PC-3 (cell line): ENCODE data around the gene RUFY3. TPM values are rescaled to one million over a fixed set of nuclear protein-coding genes. Genes with fewer than 3 reads are reported as not detected.

Experiments
- ATAC-seq: fragments of 200-7000 bp; cut with Tn5 transposase; 2 replicates; pipeline ENCODE4 v1.9.1; 2020; ENCODE audit warnings: mild to moderate bottlenecking, moderate library complexity
- Bru-seq: library from RNA; stranded (reverse); fragments of 400-500 nt; gene quantifications from one replicate; lab custom pipeline; 2021; lab: Mats Ljungman, UMichigan
- BruChase-seq, 2 experiments: library from RNA; stranded (reverse); fragments of 400-500 nt; gene quantifications; one replicate each; lab custom pipeline; 2021; lab: Mats Ljungman, UMichigan
- BruUV-seq: library from RNA; stranded (reverse); fragments of 400-500 nt; replicated peaks from 2 replicates; lab custom pipeline; 2021; lab: Mats Ljungman, UMichigan
- CTCF ChIA-PET: fragments of 300-600 bp; sonication (Branson Sonifier 250); formaldehyde crosslinking; loops from one replicate; lab custom pipeline; 2022; ENCODE audit warnings: antibody characterized with exemption; lab: Charles Lee
- POLR2A ChIA-PET: fragments of 300-600 bp; sonication (Branson Sonifier 250); formaldehyde crosslinking; loops from one replicate; lab custom pipeline; 2022; ENCODE audit warnings: antibody characterized with exemption; ENCODE audit not compliant: unreplicated experiment; lab: Charles Lee
- DNase-seq: peaks from one replicate; pipeline ENCODE4 v3.0.0-alpha.2; 2015
- H2AFZ ChIP-seq: fragments of 300-600 bp; sonication (generic); 2 replicates; pipeline ENCODE4 v1.6.0; 2016; ENCODE audit warnings: antibody characterized with exemption, low read length
- H3F3A ChIP-seq: fragments of 300-600 bp; sonication (generic); one replicate; pipeline ENCODE4 v1.6.0; 2017; ENCODE audit warnings: antibody characterized with exemption, low read length, control low read depth, mild to moderate bottlenecking; ENCODE audit not compliant: unreplicated experiment
- H3K27ac ChIP-seq: fragments of 300-600 bp; sonication (generic); 2 replicates; pipeline ENCODE4 v1.5.1; 2016; ENCODE audit warnings: mild to moderate bottlenecking, low read length
- H3K27me3 ChIP-seq: fragments of 300-600 bp; sonication (generic); 2 replicates; pipeline ENCODE4 v1.6.1; 2016; ENCODE audit warnings: low read length, mixed read lengths
- H3K36me3 ChIP-seq: fragments of 300-600 bp; sonication (generic); 2 replicates; pipeline ENCODE4 v1.6.1; 2016; ENCODE audit warnings: low read depth, mixed run types, low read length, mixed read lengths
- H3K4me1 ChIP-seq: fragments of 300-600 bp; sonication (generic); 2 replicates; pipeline ENCODE4 v1.5.1; 2016; ENCODE audit warnings: low read length; ENCODE audit not compliant: insufficient read depth
- H3K4me2 ChIP-seq: fragments of 300-600 bp; sonication (generic); 2 replicates; pipeline ENCODE4 v1.6.0; 2016; ENCODE audit warnings: low read length
- H3K4me3 ChIP-seq: fragments of 300-600 bp; sonication (generic); 2 replicates; pipeline ENCODE4 v1.5.1; 2016; ENCODE audit warnings: mild to moderate bottlenecking, low read length, mixed read lengths
- H3K79me2 ChIP-seq: fragments of 300-600 bp; sonication (generic); 2 replicates; pipeline ENCODE4 v1.6.1; 2017; ENCODE audit warnings: low read length, mixed read lengths
- H3K9ac ChIP-seq: fragments of 300-600 bp; sonication (generic); 2 replicates; pipeline ENCODE4 v1.6.0; 2016; ENCODE audit warnings: mild to moderate bottlenecking, low read length
- H3K9me2 ChIP-seq: fragments of 300-600 bp; sonication (generic); replicated peaks from 2 replicates; pipeline ENCODE4 v1.6.1; 2016; ENCODE audit warnings: mixed run types, low read length, mixed read lengths
- H3K9me3 ChIP-seq: fragments of 300-600 bp; sonication (generic); 2 replicates; pipeline ENCODE4 v1.6.1; 2016; ENCODE audit warnings: low read length, mixed read lengths
- H4K20me1 ChIP-seq: fragments of 300-600 bp; sonication (generic); 2 replicates; pipeline ENCODE4 v1.6.1; 2016; ENCODE audit warnings: low read length, mixed read lengths
- CTCF ChIP-seq: fragments of 300-600 bp; sonication (generic); conservative IDR thresholded peaks from 2 replicates; pipeline ENCODE4 v1.5.1; 2017; ENCODE audit warnings: antibody characterized with exemption, low read depth, mild to moderate bottlenecking, low read length
- EZH2 ChIP-seq: fragments of 300-600 bp; sonication (generic); IDR thresholded peaks from one replicate; pipeline ENCODE4 v1.6.1; 2017; ENCODE audit warnings: antibody characterized with exemption, mild to moderate bottlenecking, low read length; ENCODE audit not compliant: unreplicated experiment
- EZH2phosphoT487 ChIP-seq: fragments of 300-600 bp; sonication (generic); IDR thresholded peaks from 2 replicates; pipeline ENCODE4 v1.6.1; 2018; ENCODE audit warnings: mild to moderate bottlenecking, antibody characterized with exemption, low read length, borderline replicate concordance
- intact Hi-C: fragments of 100-400 bp; cut with micrococcal nuclease; formaldehyde crosslinking; loops from 2 replicates; pipeline ENCODE4 v1.9.0; 2023
- long read RNA-seq: library from polyadenylated mRNA; unstranded; transcript quantifications from one replicate; pipeline ENCODE4 v2.0.0, GENCODE V29; 2021; ENCODE audit not compliant: unreplicated experiment
- total RNA-seq: library from RNA; depleted of rRNA; stranded (reverse); fragments of >200 nt; gene quantifications from 2 replicates; pipeline ENCODE4 v1.2.3, GENCODE V29; 2014; rRNA removed

The RUFY3 gene
- total RNA-seq = 22.1 and 25.6 TPM in 2 replicates
- Bru-seq, nascent RNA = percentile 80 among the genes with signal in this experiment
- BruChase-seq, experiment 1, labeled RNA remaining after a 6-hour chase = percentile 81 among the genes with signal in this experiment
- BruChase-seq, experiment 2, labeled RNA remaining after a 2-hour chase = percentile 84 among the genes with signal in this experiment
- long read RNA-seq, transcript RUFY3-203 (12 exons, 2,143 nt) = major isoform, 6 of 45 reads
- long read RNA-seq, partial matches to known transcripts = 16 of 45 reads
- long read RNA-seq, other reads (novel, unspliced or antisense) = 22 of 45 reads

GRCh38 chr4:70721747-70722146, at the start of gene RUFY3:
TSS of gene RUFY3 (plus strand) at chr4:70721964. CDS start at chr4:70722574, 610 bp downstream.
- H3K4me1 ChIP-seq = no peaks in the 10 kb centered on the region
- H3K79me2 ChIP-seq = peaks cover 30% of the 10 kb centered on the region
- no peak within 1 kb of the TSS for H2AFZ ChIP-seq
- H3K9me2 ChIP-seq = no peaks in the 10 kb centered on the region
- TF ChIP-seq EZH2 = no peak
- no peak for TF ChIP-seq EZH2phosphoT487
- TF ChIP-seq CTCF = no peak
- CTCF ChIA-PET = no interaction called here
- H3K9me3 ChIP-seq = no peaks in the 10 kb centered on the region
- no peaks in the 10 kb centered on the region for H4K20me1 ChIP-seq
- H3K4me3 ChIP-seq = no peak within 1 kb of the TSS
- H3K36me3 ChIP-seq = no peaks in the 10 kb centered on the region
- no peaks in the 10 kb centered on the region for H3K27me3 ChIP-seq
- H3K4me2 ChIP-seq = no peak within 1 kb of the TSS
- DNase-seq (no peak), ATAC-seq (no peak)
- no TSS peak for BruUV-seq
- H3K27ac ChIP-seq = no peak within 1 kb of the TSS
- no peaks in the 10 kb centered on the region for H3F3A ChIP-seq
- POLR2A ChIA-PET = no interaction called here
- intact Hi-C loops = no loop called here
- no peak within 1 kb of the TSS for H3K9ac ChIP-seq

- H3K9me3 ChIP-seq = no peaks in the 10 kb centered on the region
- H3K9ac ChIP-seq = no peak overlapping the region
- no peaks in the 10 kb centered on the region for H4K20me1 ChIP-seq
- ChIA-PET CTCF (no interaction called here), POLR2A (no interaction called here)
- no peaks in the 10 kb centered on the region for H3K27me3 ChIP-seq
- no peaks in the 10 kb centered on the region for H3K36me3 ChIP-seq
- intact Hi-C loops = no loop called here
- no TSS peak for BruUV-seq
- H2AFZ ChIP-seq = no peak overlapping the region
- H3K27ac ChIP-seq = no peak overlapping the region
- TF ChIP-seq EZH2phosphoT487 = no peak
- TF ChIP-seq CTCF = no peak
- TF ChIP-seq EZH2 = no peak
- peaks cover 20% of the 10 kb centered on the region for H3K4me1 ChIP-seq
- no peak overlapping the region for H3K4me3 ChIP-seq
- no peak overlapping the region for H3K4me2 ChIP-seq
- DNase-seq (no peak), ATAC-seq (no peak)
- H3F3A ChIP-seq = no peaks in the 10 kb centered on the region
- H3K79me2 ChIP-seq = no peaks in the 10 kb centered on the region
- no peaks in the 10 kb centered on the region for H3K9me2 ChIP-seq
These were observed 47.6 kb upstream of the RUFY3 start for GRCh38 chr4:70674191-70674590.

- no peak overlapping the region for H3K27ac ChIP-seq
- no peaks in the 10 kb centered on the region for H3K27me3 ChIP-seq
- no peak overlapping the region for H3K4me2 ChIP-seq
- no peak overlapping the region for H2AFZ ChIP-seq
- no peak for ATAC-seq
- H4K20me1 ChIP-seq = no peaks in the 10 kb centered on the region
- ChIA-PET POLR2A (no interaction called here), CTCF (no interaction called here)
- H3K36me3 ChIP-seq = no peaks in the 10 kb centered on the region
- no peaks in the 10 kb centered on the region for H3K9me2 ChIP-seq
- H3K9ac ChIP-seq = no peak overlapping the region
- no TSS peak for BruUV-seq
- no peak overlapping the region for H3K4me3 ChIP-seq
- H3K4me1 ChIP-seq = peaks cover 20% of the 10 kb centered on the region
- DNase-seq = no peak
- H3K9me3 ChIP-seq = no peaks in the 10 kb centered on the region
- intact Hi-C loops = no loop called here
- no peak for TF ChIP-seq EZH2
- no peak for TF ChIP-seq EZH2phosphoT487
- no peak for TF ChIP-seq CTCF
- no peaks in the 10 kb centered on the region for H3K79me2 ChIP-seq
- no peaks in the 10 kb centered on the region for H3F3A ChIP-seq
These were observed 47.0 kb upstream of the RUFY3 start for GRCh38 chr4:70674731-70675130.
